CD14-positive monocyte (primary cell): ENCODE data around the gene DNMT3A. TPM values are rescaled to one million over a fixed set of nuclear protein-coding genes. Genes with fewer than 3 reads are reported as not detected.

ENCODE experiments used
- DNase-seq, 3 donors: peaks; one replicate each; pipeline ENCODE4 v3.0.0-alpha.2; 2011 to 2022
- H2AFZ ChIP-seq: 2 replicates; pipeline ENCODE4 v1.6.0; 2012; ENCODE audit warnings: mild to moderate bottlenecking, low read depth, low read length, inconsistent platforms; ENCODE audit not compliant: insufficient read depth, poor library complexity, severe bottlenecking
- H3K27ac ChIP-seq, 2 donors: 1 replicate in 1 of 2; 2 replicates in 1 of 2; pipeline ENCODE4 v1.5.1; 2012 to 2013; ENCODE audit warnings: low read length in 2 of 2, control low read depth in 1 of 2, inconsistent platforms in 1 of 2, low read depth in 1 of 2, mild to moderate bottlenecking in 1 of 2
- H3K27me3 ChIP-seq, 2 donors: one replicate each; pipeline versions ENCODE4 v1.6.0 to v1.6.1; 2011 to 2013; ENCODE audit warnings: low read length in 2 of 2; ENCODE audit not compliant: control insufficient read depth in 2 of 2, insufficient read depth in 2 of 2
- H3K36me3 ChIP-seq, 2 donors: replicated peaks in 1 of 2; 1 replicate in 1 of 2; 2 replicates in 1 of 2; pipeline versions ENCODE4 v1.5.1 to v1.6.1; 2012 to 2013; ENCODE audit warnings: low read length in 2 of 2, control low read depth in 1 of 2, inconsistent platforms in 1 of 2, mild to moderate bottlenecking in 1 of 2; ENCODE audit not compliant: insufficient read depth in 2 of 2, control insufficient read depth in 1 of 2
- H3K4me1 ChIP-seq, 2 donors: 1 replicate in 1 of 2; 2 replicates in 1 of 2; pipeline versions ENCODE4 v1.5.1 to v1.6.1; 2012 to 2013; ENCODE audit warnings: low read length in 2 of 2, control low read depth in 1 of 2, inconsistent platforms in 1 of 2, mild to moderate bottlenecking in 1 of 2, moderate library complexity in 1 of 2; ENCODE audit not compliant: insufficient read depth in 2 of 2, control insufficient read depth in 1 of 2
- H3K4me2 ChIP-seq: replicated peaks from 2 replicates; pipeline ENCODE3; 2012; ENCODE audit warnings: low read length, moderate library complexity, mild to moderate bottlenecking; ENCODE audit not compliant: poor library complexity, severe bottlenecking; ENCODE audit errors: extremely low read depth
- H3K4me3 ChIP-seq, 3 experiments: fragments of 200-600 bp in 1 of 3; sonication (generic) in 1 of 3; replicated peaks in 1 of 3; 1 replicate in 2 of 3; 2 replicates in 1 of 3; pipeline ENCODE4 v1.5.1; 2011 to 2013; ENCODE audit warnings: low read length in 3 of 3, mild to moderate bottlenecking in 3 of 3, control low read depth in 2 of 3, low read depth in 2 of 3, inconsistent platforms in 1 of 3, moderate library complexity in 1 of 3
- H3K79me2 ChIP-seq: 2 replicates; pipeline ENCODE4 v1.6.0; 2012; ENCODE audit warnings: mild to moderate bottlenecking, control low read depth, inconsistent platforms, low read length, moderate library complexity; ENCODE audit not compliant: insufficient read depth
- H3K9ac ChIP-seq: 2 replicates; pipeline ENCODE4 v1.6.0; 2017; ENCODE audit warnings: low read length, mild to moderate bottlenecking; ENCODE audit not compliant: insufficient read depth, poor library complexity, severe bottlenecking
- H3K9me3 ChIP-seq, 2 donors: replicated peaks in 1 of 2; 1 replicate in 1 of 2; 2 replicates in 1 of 2; pipeline versions ENCODE4 v1.5.1 to v1.6.1; 2012 to 2013; ENCODE audit warnings: low read length in 2 of 2, control low read depth in 1 of 2; ENCODE audit not compliant: control insufficient read depth in 1 of 2, insufficient read depth in 1 of 2
- H4K20me1 ChIP-seq: 2 replicates; pipeline ENCODE4 v1.6.0; 2012; ENCODE audit warnings: mild to moderate bottlenecking, low read length, control low read depth, moderate library complexity; ENCODE audit not compliant: insufficient read depth
- H3K27ac Mint-ChIP-seq, 7 donors: one replicate each; pipeline ENCODE4 v1.8.0; 2020; ENCODE audit warnings: mild to moderate bottlenecking in 7 of 7, mixed read lengths in 7 of 7, moderate library complexity in 6 of 7, inconsistent platforms in 2 of 7
- H3K27me3 Mint-ChIP-seq, 3 donors: one replicate each; pipeline ENCODE4 v1.8.0; 2021 to 2022; ENCODE audit warnings: low read depth in 3 of 3, mild to moderate bottlenecking in 3 of 3, mixed read lengths in 3 of 3, moderate library complexity in 3 of 3, inconsistent platforms in 1 of 3
- H3K36me3 Mint-ChIP-seq, 2 donors: one replicate each; pipeline ENCODE4 v1.8.0; 2020; ENCODE audit warnings: mixed read lengths in 2 of 2, inconsistent platforms in 1 of 2, mild to moderate bottlenecking in 1 of 2
- H3K4me1 Mint-ChIP-seq: one replicate; pipeline ENCODE4 v1.8.0; 2020; ENCODE audit warnings: mild to moderate bottlenecking, mixed read lengths
- H3K4me3 Mint-ChIP-seq, 2 donors: one replicate each; pipeline ENCODE4 v1.8.0; 2020; ENCODE audit warnings: mild to moderate bottlenecking in 2 of 2, mixed read lengths in 2 of 2, moderate library complexity in 1 of 2
- H3K9me3 Mint-ChIP-seq, 7 donors: one replicate each; pipeline ENCODE4 v1.8.0; 2020 to 2022; ENCODE audit warnings: mixed read lengths in 7 of 7, mild to moderate bottlenecking in 6 of 7, moderate library complexity in 6 of 7, inconsistent platforms in 2 of 7
- CTCF ChIP-seq: fragments of 200-600 bp; IDR thresholded peaks from one replicate; pipeline ENCODE4 v1.8.0; 2022; ENCODE audit warnings: antibody characterized with exemption, mild to moderate bottlenecking
- WGBS: methylation state at CpG from one replicate; pipeline ENCODE4 v1.1.5; 2013; ENCODE audit warnings: missing lambda C conversion rate; ENCODE audit not compliant: insufficient coverage; 5-methylcytosine and 5-hydroxymethylcytosine counted together
- intact Hi-C, 2 donors: fragments of 100-400 bp; cut with micrococcal nuclease; formaldehyde crosslinking; loops; one replicate each; pipeline versions ENCODE4 v1.15.0 to v1.15.1; 2023
- polyA plus RNA-seq, 3 donors: library from polyadenylated mRNA; depleted of rRNA in 1 of 3; unstranded in 2 of 3; stranded (reverse) in 1 of 3; fragments of 300-500 nt in 2 of 3; fragments of >200 nt in 1 of 3; fragmentation: Illumina TruSeq in 2 of 3; gene quantifications; 1 replicate in 2 of 3; 2 replicates in 1 of 3; pipeline ENCODE4 v1.2.3, GENCODE V29; 2012 to 2021

Gene DNMT3A
- polyA plus RNA-seq, 3 donors, result 1.7 to 7.9 (median 2.7) TPM

GRCh38 chr2:25265802-25266201 is 75.9 kb downstream of the DNMT3A start:
- no peaks in the 10 kb centered on the region for H3K9me3 ChIP-seq
- no CpG with 5 or more reads among the region's 2 CpGs for WGBS
- H3K4me3 ChIP-seq, result no peak overlapping the region
- peaks cover 39 to 55% of the 10 kb centered on the region in 2 donors for H3K36me3 Mint-ChIP-seq
- H3K4me1 ChIP-seq, result no peaks in the 10 kb centered on the region
- DNase-seq, result no peak
- H3K27ac ChIP-seq, result no peak overlapping the region
- intact Hi-C loops, result no loop called here
- peaks cover 5% of the 10 kb centered on the region for H3K4me1 Mint-ChIP-seq
- H3K79me2 ChIP-seq, result no peaks in the 10 kb centered on the region
- no peak for TF ChIP-seq CTCF
- no peaks in the 10 kb centered on the region for H4K20me1 ChIP-seq
- H3K9me3 Mint-ChIP-seq, result no peaks in the 10 kb centered on the region
- H2AFZ ChIP-seq, result no peak overlapping the region
- no peak overlapping the region for H3K4me2 ChIP-seq
- no peak overlapping the region for H3K9ac ChIP-seq
- peaks cover 0 to 36% of the 10 kb centered on the region in 2 donors for H3K36me3 ChIP-seq
- H3K27me3 Mint-ChIP-seq, result peaks cover 0 to 3% (median 3%) of the 10 kb centered on the region in 3 donors
- H3K27ac Mint-ChIP-seq, result no peak overlapping the region
- no peak overlapping the region for H3K4me3 Mint-ChIP-seq
- H3K27me3 ChIP-seq, result no peaks in the 10 kb centered on the region

DNA sequence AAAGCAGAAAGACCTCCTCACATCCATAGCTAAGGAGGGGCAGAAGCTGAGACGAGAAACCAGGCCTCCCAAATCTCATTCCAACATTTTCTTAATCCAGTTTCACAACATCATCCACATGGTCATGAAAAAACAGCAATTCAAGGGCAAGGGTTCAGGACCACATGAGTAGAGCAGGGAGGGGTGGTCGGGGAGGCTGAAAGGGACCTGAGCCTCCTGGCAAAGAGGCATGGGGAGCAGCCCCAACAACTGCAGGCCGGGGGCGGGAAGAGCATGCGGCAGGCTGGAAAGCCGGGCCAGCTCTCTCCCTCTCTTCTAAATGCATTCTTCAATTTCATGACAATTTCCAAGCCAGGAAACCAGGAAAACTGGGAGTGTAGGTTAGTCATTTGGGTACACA is 76.7 kb downstream of the DNMT3A start:
- H3K36me3 ChIP-seq, result peaks cover 0 to 37% of the 10 kb centered on the region in 2 donors
- DNase-seq, result no peak
- WGBS, result no CpG with 5 or more reads among the region's 6 CpGs
- no peaks in the 10 kb centered on the region for H3K9me3 ChIP-seq
- Mint-ChIP-seq H3K4me1 (peaks cover 5% of the 10 kb centered on the region), H3K9me3 (no peaks in the 10 kb centered on the region), H3K27me3 (peaks cover 0 to 3% (median 3%) of the 10 kb centered on the region in 3 donors), H3K36me3 (peaks cover 38 to 53% of the 10 kb centered on the region in 2 donors), H3K4me3 (no peak overlapping the region), H3K27ac (no peak overlapping the region)
- TF ChIP-seq CTCF, result no peak
- H3K27ac ChIP-seq, result no peak overlapping the region
- no peak overlapping the region for H3K9ac ChIP-seq
- no peak overlapping the region for H2AFZ ChIP-seq
- H4K20me1 ChIP-seq, result no peaks in the 10 kb centered on the region
- intact Hi-C loops, result no loop called here
- no peaks in the 10 kb centered on the region for H3K4me1 ChIP-seq
- H3K79me2 ChIP-seq, result no peaks in the 10 kb centered on the region
- H3K27me3 ChIP-seq, result no peaks in the 10 kb centered on the region
- H3K4me3 ChIP-seq, result no peak overlapping the region
- H3K4me2 ChIP-seq, result no peak overlapping the region
